GM23338 (cell line): ENCODE measurements around the gene GNAT1. TPM values are rescaled to one million over a fixed set of nuclear protein-coding genes. Genes with fewer than 3 reads are reported as not detected.

Source experiments
- ATAC-seq: fragments of 200-7000 bp; cut with Tn5 transposase; 3 replicates; pipeline ENCODE4 v1.9.1; 2020
- DNase-seq: peaks from one replicate; pipeline ENCODE4 v3.0.0-alpha.2; 2015; ENCODE audit warnings: low spot score
- H2AFZ ChIP-seq: fragments of 200-600 bp; sonication (generic); 2 replicates; pipeline ENCODE4 v1.8.0; 2016; ENCODE audit warnings: antibody characterized with exemption, mild to moderate bottlenecking, moderate library complexity
- H3F3A ChIP-seq: fragments of 200-600 bp; sonication (generic); replicated peaks from 2 replicates; pipeline ENCODE4 v1.8.0; 2017; ENCODE audit warnings: antibody characterized with exemption, mixed run types, low read depth
- H3K27ac ChIP-seq: fragments of 200-600 bp; sonication (generic); 2 replicates; pipeline ENCODE4 v1.6.1; 2016; ENCODE audit warnings: low read depth
- H3K27me3 ChIP-seq: fragments of 200-600 bp; sonication (generic); 2 replicates; pipeline ENCODE4 v1.8.0; 2016; ENCODE audit warnings: mild to moderate bottlenecking, mixed run types, moderate library complexity; ENCODE audit not compliant: insufficient read depth
- H3K36me3 ChIP-seq: fragments of 200-600 bp; sonication (generic); 2 replicates; pipeline ENCODE4 v1.8.0; 2016; ENCODE audit warnings: mild to moderate bottlenecking; ENCODE audit not compliant: insufficient read depth
- H3K4me1 ChIP-seq: fragments of 200-600 bp; sonication (generic); 2 replicates; pipeline ENCODE4 v1.8.0; 2016; ENCODE audit warnings: mild to moderate bottlenecking, moderate library complexity; ENCODE audit not compliant: insufficient read depth
- H3K4me2 ChIP-seq: fragments of 200-600 bp; sonication (generic); 2 replicates; pipeline ENCODE4 v1.7.1; 2017; ENCODE audit warnings: mixed run types
- H3K4me3 ChIP-seq: fragments of 200-600 bp; sonication (generic); 2 replicates; pipeline ENCODE4 v1.6.1; 2016; ENCODE audit warnings: mixed run types
- H3K79me2 ChIP-seq: fragments of 200-600 bp; sonication (generic); replicated peaks from 2 replicates; pipeline ENCODE4 v1.8.0; 2017; ENCODE audit warnings: mild to moderate bottlenecking; ENCODE audit not compliant: insufficient read depth
- H3K9me2 ChIP-seq: fragments of 200-600 bp; sonication (generic); 2 replicates; pipeline ENCODE4 v1.8.0; 2017; ENCODE audit not compliant: insufficient read depth
- H4K20me1 ChIP-seq: fragments of 200-600 bp; sonication (generic); replicated peaks from 2 replicates; pipeline ENCODE4 v1.8.0; 2017; ENCODE audit warnings: mild to moderate bottlenecking; ENCODE audit not compliant: insufficient read depth
- H3K27ac Mint-ChIP-seq: 2 replicates; pipeline ENCODE4 v1.8.0; 2020; ENCODE audit warnings: inconsistent platforms, mild to moderate bottlenecking, moderate library complexity, mixed read lengths
- H3K27me3 Mint-ChIP-seq: 3 replicates; pipeline ENCODE4 v1.8.0; 2022; ENCODE audit warnings: low read depth, mild to moderate bottlenecking, moderate library complexity, mixed read lengths, inconsistent platforms; ENCODE audit not compliant: insufficient read depth, poor library complexity
- H3K36me3 Mint-ChIP-seq: 3 replicates; pipeline ENCODE4 v1.8.0; 2021; ENCODE audit warnings: low read depth, mild to moderate bottlenecking, inconsistent platforms, moderate library complexity, mixed read lengths
- H3K4me1 Mint-ChIP-seq: 3 replicates; pipeline ENCODE4 v1.8.0; 2020; ENCODE audit warnings: mild to moderate bottlenecking, inconsistent platforms, mixed read lengths
- H3K4me3 Mint-ChIP-seq: 3 replicates; pipeline ENCODE4 v1.8.0; 2021; ENCODE audit warnings: moderate library complexity, mild to moderate bottlenecking, inconsistent platforms, mixed read lengths
- H3K9me3 Mint-ChIP-seq: 3 replicates; pipeline ENCODE4 v1.8.0; 2020; ENCODE audit warnings: moderate library complexity, mild to moderate bottlenecking, inconsistent platforms, mixed read lengths
- CREB1 ChIP-seq: fragments of 250-450 bp; sonication (Bioruptor Pico); IDR thresholded peaks from 2 replicates; pipeline ENCODE4 v1.5.0; 2020; ENCODE audit warnings: low read depth, mild to moderate bottlenecking, moderate library complexity
- CTCF ChIP-seq, 2 experiments: fragments of 200-600 bp in 1 of 2; sonication (generic) in 1 of 2; conservative IDR thresholded peaks; 2 replicates each; pipeline versions ENCODE4 v1.5.1 to v1.6.1; 2016 to 2017; ENCODE audit warnings: antibody characterized with exemption in 2 of 2, low read depth in 2 of 2, mild to moderate bottlenecking in 2 of 2, moderate library complexity in 1 of 2
- ETS1 ChIP-seq: IDR thresholded peaks from 2 replicates; pipeline ENCODE4 v1.6.1; 2016; ENCODE audit warnings: antibody characterized with exemption
- EZH2 ChIP-seq: fragments of 200-600 bp; sonication (generic); IDR thresholded peaks from one replicate; pipeline ENCODE4 v1.8.0; 2017; ENCODE audit warnings: antibody characterized with exemption, mild to moderate bottlenecking, low read depth; ENCODE audit not compliant: unreplicated experiment
- JUNB ChIP-seq: IDR thresholded peaks from one replicate; pipeline ENCODE4 v1.6.1; 2016; ENCODE audit warnings: antibody characterized with exemption; ENCODE audit not compliant: unreplicated experiment
- NANOG ChIP-seq: IDR thresholded peaks from 2 replicates; pipeline ENCODE4 v1.6.1; 2016; ENCODE audit warnings: antibody characterized with exemption, borderline replicate concordance
- POLR2AphosphoS5 ChIP-seq: IDR thresholded peaks from 2 replicates; pipeline ENCODE4 v1.6.1; 2016; ENCODE audit warnings: antibody characterized with exemption, low read depth
- REST ChIP-seq: IDR thresholded peaks from one replicate; pipeline ENCODE4 v1.6.1; 2018; ENCODE audit warnings: antibody characterized with exemption; ENCODE audit not compliant: unreplicated experiment
- STAT1 ChIP-seq: IDR thresholded peaks from one replicate; pipeline ENCODE4 v1.6.1; 2016; ENCODE audit warnings: antibody characterized with exemption; ENCODE audit not compliant: unreplicated experiment
- ZNF114 ChIP-seq: fragments of 250-450 bp; sonication (Bioruptor Pico); IDR thresholded peaks from 2 replicates; pipeline ENCODE4 v1.5.0; 2020; ENCODE audit warnings: mild to moderate bottlenecking, moderate library complexity
- ZNF331 ChIP-seq: fragments of 250-450 bp; sonication (Bioruptor Pico); IDR thresholded peaks from 2 replicates; pipeline ENCODE4 v1.5.0; 2020; ENCODE audit warnings: low read depth, mild to moderate bottlenecking, moderate library complexity
- polyA plus RNA-seq: library from polyadenylated mRNA; unstranded; fragments of >200 nt; fragmentation: Nextera tagmentation; extraction: Ambion mirVana; gene quantifications from 2 replicates; pipeline ENCODE4 v1.2.1, GENCODE V29; 2016
- total RNA-seq: library from RNA; depleted of rRNA; stranded (reverse); fragments of >200 nt; shearing (Covaris generic); gene quantifications from 2 replicates; pipeline ENCODE4 v1.2.3, GENCODE V29; 2014

GNAT1 gene
- total and polyA plus RNA-seq, 2 experiments from 2014 or later, result not detected

GRCh38 chr3:50165910-50166538 is 25.4 kb upstream of the GNAT1 start:
- peaks cover 50% of the 10 kb centered on the region for H3K4me1 Mint-ChIP-seq
- H3K27ac Mint-ChIP-seq, result peak overlapping the region; percentile 59; the same call in 1 of the 2 replicates
- no peak overlapping the region for H2AFZ ChIP-seq
- peaks cover 23% of the 10 kb centered on the region; the same call in 2 of the 3 replicates for H3K36me3 Mint-ChIP-seq
- ATAC-seq (peak; percentile 33), DNase-seq (no peak)
- no peak for TF ChIP-seq NANOG
- H3K9me3 Mint-ChIP-seq, result no peaks in the 10 kb centered on the region
- peaks cover 13% of the 10 kb centered on the region; the same call in 1 of the 2 replicates for H4K20me1 ChIP-seq
- H3K27me3 Mint-ChIP-seq, result peaks cover 6% of the 10 kb centered on the region
- H3F3A ChIP-seq, result no peaks in the 10 kb centered on the region
- H3K4me1 ChIP-seq, result peaks cover 32% of the 10 kb centered on the region
- H3K4me3 ChIP-seq, result no peak overlapping the region
- peak overlapping the region; percentile 32; the same call in 1 of the 2 replicates for H3K27ac ChIP-seq
- 0 out of 3 replicates have a peak overlapping the region, but pooled peaks have one; percentile 17 for H3K4me3 Mint-ChIP-seq
- H3K36me3 ChIP-seq, result peaks cover 12% of the 10 kb centered on the region; the same call in 1 of the 2 replicates
- H3K79me2 ChIP-seq, result peaks cover 28% of the 10 kb centered on the region
- peak overlapping the region; percentile 65; the same call in 1 of the 2 replicates for H3K4me2 ChIP-seq
- no peaks in the 10 kb centered on the region for H3K9me2 ChIP-seq
- H3K27me3 ChIP-seq, result no peaks in the 10 kb centered on the region

GRCh38 chr3:50166620-50167019 is 24.8 kb upstream of the GNAT1 start:
- H3K4me2 ChIP-seq, result 0 out of 2 replicates have a peak overlapping the region, but pooled peaks have one; percentile 65
- H3K79me2 ChIP-seq, result peaks cover 28% of the 10 kb centered on the region
- peak overlapping the region; percentile 32; the same call in 1 of the 2 replicates for H3K27ac ChIP-seq
- DNase-seq, result no peak
- no peaks in the 10 kb centered on the region for H3K9me2 ChIP-seq
- peaks cover 19% of the 10 kb centered on the region; the same call in 2 of the 3 replicates for H3K36me3 Mint-ChIP-seq
- peaks cover 32% of the 10 kb centered on the region for H3K4me1 ChIP-seq
- H3K27me3 ChIP-seq, result no peaks in the 10 kb centered on the region
- no peaks in the 10 kb centered on the region for H3F3A ChIP-seq
- peaks cover 6% of the 10 kb centered on the region for H3K27me3 Mint-ChIP-seq
- H3K4me3 Mint-ChIP-seq, result no peak overlapping the region; the same call in 2 of the 3 replicates
- H2AFZ ChIP-seq, result no peak overlapping the region
- peaks cover 51% of the 10 kb centered on the region for H3K4me1 Mint-ChIP-seq
- no peaks in the 10 kb centered on the region for H3K9me3 Mint-ChIP-seq
- H3K27ac Mint-ChIP-seq, result peak overlapping the region; percentile 90
- no peak for ATAC-seq
- peaks cover 14% of the 10 kb centered on the region; the same call in 1 of the 2 replicates for H4K20me1 ChIP-seq
- H3K36me3 ChIP-seq, result peaks cover 6% of the 10 kb centered on the region; the same call in 1 of the 2 replicates
- H3K4me3 ChIP-seq, result no peak overlapping the region
- no peak for TF ChIP-seq NANOG
- TF ChIP-seq CTCF (conservative IDR thresholded peaks at IDR 0.05; ENCODE audit: low read depth in 2 of 2), result no peak
- TF ChIP-seq POLR2AphosphoS5, result no peak
- TF ChIP-seq CREB1 (CRISPR knock-in tag), result no peak
- TF ChIP-seq ETS1, result no peak
- no peak for TF ChIP-seq REST
- no peak for TF ChIP-seq ZNF331 (CRISPR knock-in tag)
- TF ChIP-seq EZH2, result no peak
- no peak for TF ChIP-seq ZNF114 (CRISPR knock-in tag)
- TF ChIP-seq STAT1, result no peak
- no peak for TF ChIP-seq JUNB
